ENCODE results near the gene MMP3.

The MMP3 gene

DNA sequence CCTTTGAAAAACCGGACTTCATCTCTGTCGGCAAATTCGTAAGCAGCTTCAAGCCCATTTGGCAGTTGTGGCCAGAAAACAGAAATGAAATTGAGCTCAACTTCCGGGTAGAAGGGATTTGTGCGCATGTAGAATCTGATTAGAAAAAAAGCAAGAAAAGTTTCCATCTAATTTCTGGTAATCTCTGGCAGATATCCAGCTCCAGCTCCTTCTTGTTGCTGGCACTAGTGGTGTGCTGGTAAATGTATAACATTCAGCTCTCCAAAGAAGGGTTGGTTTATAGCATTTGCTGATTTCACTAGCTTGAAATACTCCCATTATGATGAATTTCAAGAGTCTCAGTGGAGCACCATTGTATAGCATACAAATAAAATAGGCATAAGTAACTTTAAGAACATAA lies 50.8 kb downstream of the MMP3 start:
- DNase-seq, result no peak
- 88% methylated on average over 5 of the region's 5 CpGs for WGBS (ENCODE audit: insufficient coverage)
- Histone ChIP-seq H3K4me1 (ENCODE audit: control extremely low read depth in 1 of 4, control insufficient read depth in 4 of 4, insufficient read depth in 4 of 4, low read length in 3 of 4) (no peaks in the 10 kb centered on the region), H3K4me3 (ENCODE audit: control insufficient read depth in 1 of 7, extremely low read depth in 1 of 7, insufficient read depth in 4 of 7, low read depth in 2 of 7, low read length in 6 of 7) (no peak overlapping the region), H3K9me3 (ENCODE audit: control extremely low read depth in 1 of 5, control insufficient read depth in 4 of 5, insufficient read depth in 2 of 5, low read depth in 1 of 5, low read length in 4 of 5) (no peaks in the 10 kb centered on the region), H3K27ac (ENCODE audit: insufficient read depth in 1 of 2, low read depth in 1 of 2, low read length in 2 of 2, poor library complexity in 1 of 2, severe bottlenecking in 2 of 2) (no peak overlapping the region), H3K36me3 (ENCODE audit: control insufficient read depth in 4 of 4, insufficient read depth in 4 of 4, low read length in 3 of 4) (no peaks in the 10 kb centered on the region), H3K27me3 (replicated peaks in 2 of 5; ENCODE audit: control insufficient read depth in 4 of 5, insufficient read depth in 5 of 5, low read length in 4 of 5) (peaks cover 0 to 4% (median 0%) of the 10 kb centered on the region in 5 experiments)
- CTCF ChIA-PET, result interaction anchor here (0.7 to 1.9 kb wide), 5 partner anchors 10 to 149 kb away, joined by 3 to 4 read pairs (median 3); no protein-coding TSS in a partner anchor
- POLR2A ChIA-PET, result no interaction called here

- Histone ChIP-seq H3K4me1 (ENCODE audit: control extremely low read depth in 1 of 4, control insufficient read depth in 4 of 4, insufficient read depth in 4 of 4, low read length in 3 of 4) (no peaks in the 10 kb centered on the region), H3K9me3 (ENCODE audit: control extremely low read depth in 1 of 5, control insufficient read depth in 4 of 5, insufficient read depth in 2 of 5, low read depth in 1 of 5, low read length in 4 of 5) (no peaks in the 10 kb centered on the region), H3K36me3 (ENCODE audit: control insufficient read depth in 4 of 4, insufficient read depth in 4 of 4, low read length in 3 of 4) (no peaks in the 10 kb centered on the region), H3K4me3 (ENCODE audit: control insufficient read depth in 1 of 7, extremely low read depth in 1 of 7, insufficient read depth in 4 of 7, low read depth in 2 of 7, low read length in 6 of 7) (no peak overlapping the region), H3K27me3 (replicated peaks in 2 of 5; ENCODE audit: control insufficient read depth in 4 of 5, insufficient read depth in 5 of 5, low read length in 4 of 5) (no peaks in the 10 kb centered on the region), H3K27ac (ENCODE audit: insufficient read depth in 1 of 2, low read depth in 1 of 2, low read length in 2 of 2, poor library complexity in 1 of 2, severe bottlenecking in 2 of 2) (no peak overlapping the region)
- DNase-seq, result no peak
- ChIA-PET CTCF (interaction anchor here (1.1 to 1.9 kb wide), 2 partner anchors 12 to 60 kb away, joined by 3 to 4 read pairs; no protein-coding TSS in a partner anchor), POLR2A (no interaction called here)
- 100% methylated on average over 4 of the region's 4 CpGs for WGBS (ENCODE audit: insufficient coverage)
Observed at GRCh38 chr11:102791271-102792036, 52.0 kb downstream of the MMP3 start.

DNA sequence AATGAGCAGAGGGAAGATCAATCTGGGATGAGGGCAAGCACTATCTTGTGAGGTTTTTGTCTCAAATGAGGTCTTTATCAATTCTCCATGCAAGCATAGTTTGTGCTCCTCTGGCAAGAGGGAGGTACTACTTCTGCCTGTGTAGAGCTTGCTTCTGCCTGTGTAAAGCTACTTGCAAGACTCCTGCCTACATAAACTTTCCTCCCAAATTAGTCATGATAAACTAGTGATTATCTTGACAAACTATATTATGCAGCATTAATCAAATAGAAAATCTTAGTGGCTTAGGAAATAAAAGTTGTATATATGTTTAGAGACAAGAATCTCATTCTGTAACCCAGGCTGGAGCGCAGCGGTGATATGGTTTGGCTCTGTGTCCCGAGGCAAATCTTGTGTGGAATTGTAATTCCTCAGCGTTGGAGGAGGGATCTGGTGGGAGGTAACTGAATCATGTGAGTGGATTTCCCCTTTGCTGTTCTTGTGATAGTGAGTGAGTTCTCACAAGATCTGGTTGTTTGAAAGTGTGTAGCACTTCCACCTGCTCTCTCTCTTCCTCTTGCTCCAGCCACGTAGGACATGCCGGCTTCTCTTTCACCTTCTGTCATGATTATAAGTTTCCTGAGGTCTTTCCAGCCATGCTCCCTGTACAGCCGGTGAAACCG lies 54.9 kb downstream of the MMP3 start:
- WGBS (ENCODE audit: insufficient coverage), result 100% methylated on average over 3 of the region's 8 CpGs
- H3K9me3 ChIP-seq (ENCODE audit: control extremely low read depth in 1 of 5, control insufficient read depth in 4 of 5, insufficient read depth in 2 of 5, low read depth in 1 of 5, low read length in 4 of 5), result no peaks in the 10 kb centered on the region
- H3K36me3 ChIP-seq (ENCODE audit: control insufficient read depth in 4 of 4, insufficient read depth in 4 of 4, low read length in 3 of 4), result no peaks in the 10 kb centered on the region

More for the DNA sequence above, 54.9 kb downstream of the MMP3 start:
- CTCF ChIA-PET, result no interaction called here
- H3K27ac ChIP-seq (ENCODE audit: insufficient read depth in 1 of 2, low read depth in 1 of 2, low read length in 2 of 2, poor library complexity in 1 of 2, severe bottlenecking in 2 of 2), result no peak overlapping the region
- no peaks in the 10 kb centered on the region for H3K4me1 ChIP-seq (ENCODE audit: control extremely low read depth in 1 of 4, control insufficient read depth in 4 of 4, insufficient read depth in 4 of 4, low read length in 3 of 4)
- no peak overlapping the region for H3K4me3 ChIP-seq (ENCODE audit: control insufficient read depth in 1 of 7, extremely low read depth in 1 of 7, insufficient read depth in 4 of 7, low read depth in 2 of 7, low read length in 6 of 7)
- DNase-seq, result no peak
- POLR2A ChIA-PET, result no interaction called here
- no peaks in the 10 kb centered on the region for H3K27me3 ChIP-seq (replicated peaks in 2 of 5; ENCODE audit: control insufficient read depth in 4 of 5, insufficient read depth in 5 of 5, low read length in 4 of 5)

Data from common myeloid progenitor, CD34-positive (primary cell).